VCaP (cell line): Measurements from ENCODE around the gene MOGAT3.

Experiments
- H3K27ac ChIP-seq: fragments of 450-650 bp; 2 replicates; pipeline ENCODE4 v1.5.1; 2017
- CTCF ChIP-seq: fragments of 450-650 bp; conservative IDR thresholded peaks from 2 replicates; pipeline ENCODE4 v1.5.1; 2017; ENCODE audit warnings: mild to moderate bottlenecking, moderate library complexity

MOGAT3 gene

GRCh38 chr7:101217388-101218235 is 16.8 kb upstream of the MOGAT3 start, which contains the start of the genes PLOD3 and ZNHIT1:
TSS of gene PLOD3 (minus strand) at chr7:101217581. CDS start at chr7:101217274, 307 bp downstream.
TSS of gene ZNHIT1 (plus strand) at chr7:101218165. CDS start at chr7:101218196, 31 bp downstream.
- peak; percentile 31; the same call in 1 of the 2 replicates for TF ChIP-seq CTCF
- peak within 1 kb of the TSS; percentile 84 for H3K27ac ChIP-seq

GRCh38 chr7:101216860-101217387 is 16.1 kb upstream of the MOGAT3 start:
- TF ChIP-seq CTCF, result no peak
- H3K27ac ChIP-seq, result peak overlapping the region; percentile 84

- no peak for TF ChIP-seq CTCF
- peak overlapping the region; percentile 84 for H3K27ac ChIP-seq
These were observed 15.4 kb upstream of the MOGAT3 start for GRCh38 chr7:101216001-101216859.

GRCh38 chr7:101212014-101212413 is 11.2 kb upstream of the MOGAT3 start:
- TF ChIP-seq CTCF, result no peak
- H3K27ac ChIP-seq, result no peak overlapping the region

- H3K27ac ChIP-seq, result no peak overlapping the region
- no peak for TF ChIP-seq CTCF
These were observed 10.7 kb upstream of the MOGAT3 start for GRCh38 chr7:101211501-101211900.

- H3K27ac ChIP-seq, result no peak overlapping the region
- TF ChIP-seq CTCF, result no peak
These were observed 9.3 kb upstream of the MOGAT3 start for GRCh38 chr7:101210143-101210542.

- no peak overlapping the region for H3K27ac ChIP-seq
- no peak for TF ChIP-seq CTCF
These were observed 8.0 kb upstream of the MOGAT3 start for GRCh38 chr7:101208794-101209193.
